Measurements from ENCODE around the gene WSCD2.

The WSCD2 gene

GRCh38 chr12:108297895-108298760, 169.0 kb downstream of the WSCD2 start:
- DNase-seq (ENCODE audit: low read depth in 1 of 2, low spot score in 1 of 2), result no peak

GRCh38 chr12:108298761-108299275, 169.7 kb downstream of the WSCD2 start:
- DNase-seq (ENCODE audit: low read depth in 1 of 2, low spot score in 1 of 2), result no peak

- no peak for DNase-seq (ENCODE audit: low read depth in 1 of 2, low spot score in 1 of 2)
Measured at GRCh38 chr12:108299516-108299915, 170.4 kb downstream of the WSCD2 start.

Data from activated T-helper 1 cell treated with anti-CD3 and anti-CD28 coated beads, Interleukin-2, amount 50 U/mL, for 16 hours (primary cell).